Small intestine (tissue), 7 donors: ENCODE measurements around the gene TRAF7. TPM values are rescaled to one million over a fixed set of nuclear protein-coding genes. Genes with fewer than 3 reads are reported as not detected.
"Not testable (repeated sequence)": the region's sequence is repeated elsewhere in the genome, so short reads cannot be mapped to it uniquely, and the experiment has no call there.

Experiments used
- DNase-seq, 2 donors: peaks; one replicate each; pipeline versions ENCODE4 v3.0.0 to v3.0.0-alpha.2; 2013
- FAIRE-seq: peaks from 2 replicates; lab custom pipeline; 2012; peaks lifted over from hg19 to GRCh38; lab: Jason Lieb, UNC
- H3K27ac ChIP-seq, 3 donors: one replicate each; pipeline ENCODE4 v1.5.1; 2013; ENCODE audit warnings: low read length in 2 of 3, mild to moderate bottlenecking in 2 of 3, control low read depth in 1 of 3, inconsistent platforms in 1 of 3, low read depth in 1 of 3, moderate library complexity in 1 of 3
- H3K27me3 ChIP-seq, 3 donors: one replicate each; pipeline ENCODE4 v1.6.1; 2013; ENCODE audit warnings: low read length in 3 of 3, inconsistent platforms in 1 of 3; ENCODE audit not compliant: control insufficient read depth in 3 of 3, insufficient read depth in 3 of 3
- H3K36me3 ChIP-seq, 3 donors: one replicate each; pipeline ENCODE4 v1.6.1; 2013; ENCODE audit warnings: low read length in 3 of 3, inconsistent platforms in 1 of 3, low read depth in 1 of 3, mild to moderate bottlenecking in 1 of 3, moderate library complexity in 1 of 3; ENCODE audit not compliant: control insufficient read depth in 3 of 3, insufficient read depth in 2 of 3
- H3K4me1 ChIP-seq, 3 donors: one replicate each; pipeline ENCODE4 v1.6.1; 2013; ENCODE audit warnings: low read length in 2 of 3, inconsistent platforms in 1 of 3, low read depth in 1 of 3, mild to moderate bottlenecking in 1 of 3, moderate library complexity in 1 of 3; ENCODE audit not compliant: control insufficient read depth in 3 of 3, insufficient read depth in 2 of 3
- H3K4me3 ChIP-seq, 3 donors: one replicate each; pipeline ENCODE4 v1.5.1; 2013; ENCODE audit warnings: low read length in 3 of 3, control low read depth in 1 of 3, inconsistent platforms in 1 of 3, low read depth in 1 of 3, mild to moderate bottlenecking in 1 of 3, moderate library complexity in 1 of 3
- H3K9me3 ChIP-seq, 2 donors: one replicate each; pipeline ENCODE4 v1.6.1; 2013; ENCODE audit warnings: low read depth in 1 of 2, low read length in 1 of 2; ENCODE audit not compliant: control insufficient read depth in 2 of 2, insufficient read depth in 1 of 2
- WGBS, 3 donors: extraction: QIAGEN DNeasy Blood & Tissue Kit; methylation state at CpG; one replicate each; pipeline ENCODE4 v1.1.7; 2013; 5-methylcytosine and 5-hydroxymethylcytosine counted together
- polyA plus RNA-seq, 4 donors: library from polyadenylated mRNA; stranded (reverse) in 3 of 4; unstranded in 1 of 4; fragments of 200-250 nt in 3 of 4; fragments of 120-200 nt in 1 of 4; gene quantifications; one replicate each; pipeline versions ENCODE4 v1.2.1 to v1.2.3, GENCODE V29; 2013
- donor health status: healthy with polysubstance abuse.
- donor health status: control.
- donor health status: control.
- donor health status: Bipolar disorder and iron deficiency.
- donor health status: healthy.

The TRAF7 gene
- polyA plus RNA-seq, 4 donors = 47.6 to 73.4 (median 64.1) TPM

GRCh38 chr16:2110332-2111008 lies 45.1 kb upstream of the TRAF7 start:
- WGBS, 3 donors = 92 to 94% (median 93%) methylated on average over 38 to 43 of the region's 43 CpGs
- not testable (repeated sequence) for H3K27ac ChIP-seq, FAIRE-seq, H3K27me3 ChIP-seq, H3K4me3 ChIP-seq, H3K4me1 ChIP-seq, DNase-seq, H3K9me3 ChIP-seq
- H3K36me3 ChIP-seq = peaks cover 0 to 57% (median 2%) of the 10 kb centered on the region in 3 donors

DNA sequence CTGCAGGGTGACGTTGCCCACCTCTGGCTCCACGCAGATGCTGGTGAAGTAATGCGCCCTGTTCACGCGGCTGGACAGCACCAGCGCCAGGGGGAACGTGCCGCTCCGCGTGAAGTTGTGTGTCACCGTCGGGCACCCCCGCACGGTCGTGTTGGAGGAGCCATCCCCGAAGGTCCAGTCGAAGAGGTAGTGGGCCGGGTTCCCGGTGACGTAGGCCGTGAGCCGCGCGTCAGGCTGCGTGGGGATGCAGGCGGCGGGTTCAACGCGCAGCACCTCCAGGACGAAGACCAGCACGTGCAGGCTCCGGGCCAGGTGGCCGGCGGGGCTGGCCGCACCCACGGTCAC lies 44.6 kb upstream of the TRAF7 start:
- H3K4me1 ChIP-seq, DNase-seq, H3K4me3 ChIP-seq, H3K27me3 ChIP-seq, H3K27ac ChIP-seq, H3K9me3 ChIP-seq, FAIRE-seq: not testable (repeated sequence)
- peaks cover 0 to 55% (median 5%) of the 10 kb centered on the region in 3 donors for H3K36me3 ChIP-seq
- 97 to 99% (median 97%) methylated on average over 24 to 36 of the region's 36 CpGs for WGBS, 3 donors

DNA sequence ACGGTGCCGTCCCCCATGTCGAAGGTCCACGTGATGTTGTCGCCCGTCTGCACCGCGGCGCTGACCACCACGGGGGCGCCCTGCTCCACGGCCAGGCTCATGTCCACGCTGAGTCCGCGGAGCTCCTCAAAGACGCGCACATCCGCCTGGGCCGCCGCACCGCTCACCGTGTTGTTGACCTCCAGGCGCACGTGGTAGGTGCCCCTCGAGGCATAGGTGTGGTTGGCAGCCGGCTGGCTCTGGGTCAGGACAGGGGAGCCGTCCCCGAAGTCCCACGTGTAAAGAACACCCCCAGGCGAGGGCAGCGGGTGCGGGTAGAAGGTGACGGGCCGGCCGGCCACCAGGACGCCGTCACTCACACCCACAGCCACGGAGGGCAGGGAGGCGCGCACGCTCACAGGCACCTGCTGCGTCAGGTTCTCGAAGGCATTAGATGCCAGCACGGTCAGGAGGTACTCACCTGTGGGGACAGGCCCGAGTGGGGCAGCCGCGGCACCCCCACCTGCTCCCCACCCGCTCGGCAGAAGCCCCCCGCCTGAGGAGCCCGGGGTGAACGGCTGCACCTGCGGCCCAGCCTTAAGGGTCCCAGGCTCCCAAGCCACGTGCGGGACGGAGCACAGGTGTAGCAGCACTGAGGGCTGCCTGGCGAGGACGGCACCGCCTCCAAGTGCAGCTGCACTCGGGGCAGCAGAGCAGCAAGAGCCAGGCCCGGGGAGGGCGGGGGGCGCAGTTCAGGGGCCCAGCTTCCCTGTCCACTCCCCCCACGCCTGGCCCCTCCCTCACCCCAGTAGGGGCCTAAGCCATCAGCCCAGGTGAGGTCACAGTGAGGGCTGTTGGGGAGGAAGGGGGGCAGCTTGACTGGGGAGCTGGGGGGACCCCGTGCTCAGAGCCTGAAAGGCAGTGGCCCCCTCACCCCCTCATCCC lies 43.9 kb upstream of the TRAF7 start:
- H3K27me3 ChIP-seq, H3K4me1 ChIP-seq, H3K27ac ChIP-seq, DNase-seq, H3K4me3 ChIP-seq, H3K9me3 ChIP-seq, FAIRE-seq: not testable (repeated sequence)
- peaks cover 0 to 60% (median 5%) of the 10 kb centered on the region in 3 donors for H3K36me3 ChIP-seq
- WGBS, 3 donors = 95 to 97% (median 96%) methylated on average over 50 to 65 of the region's 65 CpGs

GRCh38 chr16:2112539-2113106 lies 43.0 kb upstream of the TRAF7 start:
- H3K4me1 ChIP-seq, H3K27me3 ChIP-seq, FAIRE-seq, H3K27ac ChIP-seq, DNase-seq, H3K9me3 ChIP-seq, H3K4me3 ChIP-seq: not testable (repeated sequence)
- peaks cover 0 to 55% (median 5%) of the 10 kb centered on the region in 3 donors for H3K36me3 ChIP-seq
- WGBS, 3 donors = 78 to 84% (median 83%) methylated on average over 23 to 30 of the region's 30 CpGs

DNA sequence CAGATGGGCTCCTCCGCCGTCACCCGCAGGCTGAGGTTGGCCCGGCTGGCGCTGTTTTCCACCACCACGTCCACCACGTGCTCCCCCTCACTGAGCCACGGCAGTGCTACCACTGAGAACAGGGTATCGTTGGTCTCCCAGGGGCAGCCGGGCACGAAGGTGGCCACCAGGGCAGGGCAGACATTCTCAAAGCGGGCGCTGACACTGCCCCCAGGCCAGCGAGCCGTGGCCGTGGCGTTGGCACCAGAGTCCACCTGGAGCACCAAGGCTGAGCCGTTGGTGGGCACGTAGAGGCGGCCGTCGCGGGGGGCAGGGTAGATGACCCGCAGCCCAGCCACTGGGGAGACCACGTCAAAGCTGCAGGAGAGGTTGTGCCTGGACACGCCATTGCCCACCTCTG lies 41.4 kb upstream of the TRAF7 start:
- H3K27me3 ChIP-seq, H3K27ac ChIP-seq, DNase-seq, H3K4me1 ChIP-seq, FAIRE-seq, H3K9me3 ChIP-seq, H3K4me3 ChIP-seq: not testable (repeated sequence)
- 96 to 97% (median 96%) methylated on average over 24 to 26 of the region's 26 CpGs for WGBS, 3 donors
- H3K36me3 ChIP-seq = peaks cover 0 to 48% (median 5%) of the 10 kb centered on the region in 3 donors

DNA sequence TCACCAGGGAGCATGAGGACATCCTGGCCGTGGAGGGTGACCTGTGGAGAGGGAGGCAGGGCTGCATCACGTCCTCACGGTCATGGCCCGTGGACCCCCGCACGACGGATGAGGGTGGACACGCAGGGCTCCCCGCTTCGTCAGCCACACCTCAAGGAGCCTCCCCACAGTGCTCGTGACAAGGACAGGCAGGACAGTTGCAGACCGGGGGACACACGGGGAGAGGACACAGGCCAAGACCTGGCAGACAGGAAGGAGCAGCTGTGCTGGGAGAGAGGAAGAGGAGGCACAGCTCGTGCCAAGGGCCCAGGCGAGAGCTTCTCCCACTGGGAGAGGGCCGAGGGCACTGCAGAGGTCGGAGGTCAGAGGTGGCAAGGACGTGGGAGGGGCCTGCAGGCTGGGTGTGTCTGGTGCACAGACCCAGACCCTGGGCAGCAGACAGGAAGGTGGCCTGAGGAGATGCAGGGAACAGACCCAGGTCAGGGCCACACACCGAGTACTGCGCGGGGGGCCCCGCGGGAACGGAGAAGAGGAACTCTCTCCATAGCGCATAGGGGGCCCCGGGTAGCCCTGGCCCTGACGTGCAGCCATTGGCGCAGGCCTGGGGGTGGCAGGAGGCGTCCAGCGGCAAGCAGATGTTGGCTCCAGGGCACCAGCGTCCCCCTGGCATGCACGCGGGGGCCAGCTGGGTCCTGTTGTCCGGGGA lies 40.5 kb upstream of the TRAF7 start:
- H3K27ac ChIP-seq, H3K27me3 ChIP-seq, H3K4me1 ChIP-seq, DNase-seq, H3K4me3 ChIP-seq, FAIRE-seq, H3K9me3 ChIP-seq: not testable (repeated sequence)
- peaks cover 0 to 47% (median 5%) of the 10 kb centered on the region in 3 donors for H3K36me3 ChIP-seq
- 87 to 89% (median 88%) methylated on average over 17 to 32 of the region's 34 CpGs for WGBS, 3 donors

DNA sequence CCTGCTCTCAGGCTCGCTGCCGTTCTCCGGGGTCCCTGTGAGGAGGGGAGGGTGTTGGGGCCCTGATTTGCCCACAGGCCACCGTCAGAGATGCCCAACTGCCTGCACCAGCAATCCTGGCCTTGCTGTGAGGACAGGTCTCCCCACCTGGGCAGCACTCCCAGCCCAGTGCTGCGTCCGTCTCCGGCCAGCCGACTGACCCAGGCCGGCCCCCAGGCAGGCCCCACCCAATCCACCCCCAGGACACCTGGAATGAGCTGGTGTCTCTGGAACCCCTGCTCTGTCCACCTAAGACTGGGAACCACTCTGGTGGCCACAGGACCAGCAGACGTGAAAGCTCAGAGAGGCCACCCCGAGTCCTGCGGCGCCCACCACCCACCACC lies 40.0 kb upstream of the TRAF7 start:
- Histone ChIP-seq H3K4me1 (no peaks in the 10 kb centered on the region), H3K27ac (no peak overlapping the region), H3K9me3 (no peaks in the 10 kb centered on the region), H3K27me3 (no peaks in the 10 kb centered on the region), H3K4me3 (no peak overlapping the region), H3K36me3 (peaks cover 0 to 42% (median 5%) of the 10 kb centered on the region in 3 donors)
- DNase-seq = no peak
- WGBS, 3 donors = 90 to 95% (median 91%) methylated on average over 10 to 13 of the region's 13 CpGs
- no peak for FAIRE-seq

DNA sequence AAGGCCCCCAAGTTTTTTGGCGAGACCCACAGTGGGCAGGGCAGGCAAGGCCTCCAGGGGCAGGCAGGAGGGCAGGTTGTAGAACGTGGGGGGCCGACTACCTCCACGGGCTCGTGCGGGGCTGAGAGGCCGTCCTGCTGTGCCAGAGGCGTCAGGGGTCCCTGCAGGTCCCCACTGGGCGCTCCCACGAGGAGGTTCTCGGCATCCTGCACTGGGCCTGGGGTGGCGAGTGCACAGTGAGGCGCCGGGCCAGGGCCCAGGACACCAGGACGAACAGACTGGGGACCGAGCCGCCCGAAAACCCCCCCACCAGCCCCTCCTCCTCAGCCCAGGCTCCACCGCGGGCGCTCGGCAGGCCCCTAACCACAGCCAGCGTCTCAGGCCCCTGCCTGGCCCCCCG lies 39.2 kb upstream of the TRAF7 start:
- not testable (repeated sequence) for DNase-seq, H3K9me3 ChIP-seq, FAIRE-seq, H3K27me3 ChIP-seq, H3K4me1 ChIP-seq, H3K4me3 ChIP-seq, H3K27ac ChIP-seq
- WGBS, 3 donors = 88 to 90% (median 90%) methylated on average over 9 to 19 of the region's 24 CpGs
- peaks cover 0 to 34% (median 5%) of the 10 kb centered on the region in 3 donors for H3K36me3 ChIP-seq
